Measurements from ENCODE around the gene INTS3. TPM values are rescaled to one million over a fixed set of nuclear protein-coding genes. Genes with fewer than 3 reads are reported as not detected.

The INTS3 gene
- total RNA-seq, 2 experiments from 2014 or later, result 52.0 to 58.0 TPM

GRCh38 chr1:153774026-153774595 lies 46.3 kb downstream of the INTS3 start:
- Mint-ChIP-seq H3K27me3 (no peaks in the 10 kb centered on the region), H3K27ac (no peak overlapping the region), H3K36me3 (ENCODE audit: low read depth) (peaks cover 13% of the 10 kb centered on the region), H3K4me1 (peaks cover 14% of the 10 kb centered on the region), H3K9me3 (ENCODE audit: low read depth) (no peaks in the 10 kb centered on the region), H3K4me3 (no peak overlapping the region)
- ATAC-seq (no peak), DNase-seq (no peak)
- ChIA-PET POLR2A (no interaction called here), CTCF (interaction anchor here (0.7 to 1.1 kb wide), 2 partner anchors 102 to 230 kb away, joined by 3 to 6 read pairs; no protein-coding TSS in a partner anchor)
- intact Hi-C loops (cut with DNase I, micrococcal nuclease), result loop anchor here in 1 of 2 experiments (10.0 kb wide), 1 partner anchor 99 kb away; the partner anchor contains the start of genes ILF2 and NPR1

GRCh38 chr1:153774780-153775457 lies 47.1 kb downstream of the INTS3 start, which contains the start of gene SLC27A3:
Gene SLC27A3 (plus strand): TSS chr1:153775407. CDS start chr1:153775498, 91 bp downstream.
- H3K4me3 Mint-ChIP-seq, result peak within 1 kb of the TSS; percentile 69
- H3K36me3 Mint-ChIP-seq (ENCODE audit: low read depth), result peaks cover 13% of the 10 kb centered on the region
- DNase-seq (no peak), ATAC-seq (peak; percentile 54)
- no peaks in the 10 kb centered on the region for H3K27me3 Mint-ChIP-seq
- CTCF ChIA-PET, result interaction anchor here (0.9 to 1.6 kb wide), 5 partner anchors 98 to 239 kb away, joined by 4 to 7 read pairs (median 5); partner anchors contain the start of genes JTB and S100A6
- intact Hi-C loops (cut with DNase I, micrococcal nuclease), result loop anchor here in 1 of 2 experiments (10.0 kb wide), 1 partner anchor 100 kb away; the partner anchor contains the start of genes ILF2 and NPR1
- POLR2A ChIA-PET, result interaction anchor here (0.9 to 1.6 kb wide), 2 partner anchors 10 to 215 kb away, joined by 3 to 13 read pairs; no protein-coding TSS in a partner anchor
- H3K27ac Mint-ChIP-seq, result no peak within 1 kb of the TSS
- peaks cover 14% of the 10 kb centered on the region for H3K4me1 Mint-ChIP-seq
- H3K9me3 Mint-ChIP-seq (ENCODE audit: low read depth), result no peaks in the 10 kb centered on the region

- Mint-ChIP-seq H3K36me3 (ENCODE audit: low read depth) (peaks cover 13% of the 10 kb centered on the region), H3K4me1 (peaks cover 14% of the 10 kb centered on the region), H3K27me3 (no peaks in the 10 kb centered on the region), H3K4me3 (peak overlapping the region; percentile 69), H3K27ac (no peak overlapping the region), H3K9me3 (ENCODE audit: low read depth) (no peaks in the 10 kb centered on the region)
- ATAC-seq (peak; percentile 73), DNase-seq (peak; percentile 76)
- intact Hi-C loops (cut with DNase I, micrococcal nuclease), result loop anchor here in 1 of 2 experiments (10.0 kb wide), 1 partner anchor 101 kb away; the partner anchor contains the start of genes ILF2 and NPR1
- ChIA-PET POLR2A (interaction anchor here (0.6 to 1.6 kb wide), 3 partner anchors 9 to 215 kb away, joined by 3 to 13 read pairs (median 3); partner anchors contain the start of gene JTB), CTCF (interaction anchor here (0.9 to 1.6 kb wide), 6 partner anchors 25 to 240 kb away, joined by 4 to 7 read pairs (median 5); partner anchors contain the start of genes JTB and S100A6)
Measured at GRCh38 chr1:153775458-153776327, 47.8 kb downstream of the INTS3 start.

GRCh38 chr1:153776352-153776751 lies 48.5 kb downstream of the INTS3 start:
- no peak for ATAC-seq
- DNase-seq, result no peak
- Mint-ChIP-seq H3K9me3 (ENCODE audit: low read depth) (no peaks in the 10 kb centered on the region), H3K27me3 (no peaks in the 10 kb centered on the region), H3K4me1 (peaks cover 14% of the 10 kb centered on the region), H3K36me3 (ENCODE audit: low read depth) (peaks cover 11% of the 10 kb centered on the region), H3K4me3 (peak overlapping the region; percentile 69), H3K27ac (no peak overlapping the region)
- intact Hi-C loops (cut with DNase I, micrococcal nuclease), result loop anchor here in 1 of 2 experiments (10.0 kb wide), 1 partner anchor 102 kb away; the partner anchor contains the start of genes ILF2 and NPR1
- CTCF ChIA-PET, result interaction anchor here (1.0 to 1.6 kb wide), 3 partner anchors 26 to 241 kb away, joined by 4 to 7 read pairs (median 6); partner anchors contain the start of gene S100A6
- POLR2A ChIA-PET, result interaction anchor here (0.6 to 1.6 kb wide), 2 partner anchors 9 to 201 kb away, joined by 3 to 13 read pairs; partner anchors contain the start of gene JTB

GRCh38 chr1:153776845-153777370 lies 49.1 kb downstream of the INTS3 start:
- peaks cover 14% of the 10 kb centered on the region for H3K4me1 Mint-ChIP-seq
- no peak overlapping the region for H3K27ac Mint-ChIP-seq
- ATAC-seq (no peak), DNase-seq (no peak)
- intact Hi-C loops (cut with DNase I, micrococcal nuclease), result loop anchor here in 1 of 2 experiments (10.0 kb wide), 1 partner anchor 102 kb away; the partner anchor contains the start of genes ILF2 and NPR1
- H3K9me3 Mint-ChIP-seq (ENCODE audit: low read depth), result no peaks in the 10 kb centered on the region
- H3K27me3 Mint-ChIP-seq, result no peaks in the 10 kb centered on the region
- CTCF ChIA-PET, result interaction anchor here (0.6 kb wide), 1 partner anchor 56 kb away, joined by 3 read pairs; no protein-coding TSS in a partner anchor
- POLR2A ChIA-PET, result no interaction called here
- no peak overlapping the region for H3K4me3 Mint-ChIP-seq
- H3K36me3 Mint-ChIP-seq (ENCODE audit: low read depth), result peaks cover 11% of the 10 kb centered on the region

GRCh38 chr1:153777648-153778047 lies 49.8 kb downstream of the INTS3 start:
- Mint-ChIP-seq H3K4me3 (no peak overlapping the region), H3K27me3 (no peaks in the 10 kb centered on the region), H3K9me3 (ENCODE audit: low read depth) (no peaks in the 10 kb centered on the region), H3K36me3 (ENCODE audit: low read depth) (peaks cover 11% of the 10 kb centered on the region), H3K27ac (no peak overlapping the region), H3K4me1 (peaks cover 16% of the 10 kb centered on the region)
- DNase-seq (no peak), ATAC-seq (no peak)
- intact Hi-C loops (cut with DNase I, micrococcal nuclease), result loop anchor here in 1 of 2 experiments (10.0 kb wide), 1 partner anchor 103 kb away; the partner anchor contains the start of genes ILF2 and NPR1
- ChIA-PET POLR2A (no interaction called here), CTCF (interaction anchor here (0.7 to 0.8 kb wide), 2 partner anchors 233 to 245 kb away, joined by 3 read pairs; no protein-coding TSS in a partner anchor)

- Mint-ChIP-seq H3K9me3 (ENCODE audit: low read depth) (no peaks in the 10 kb centered on the region), H3K4me1 (peaks cover 20% of the 10 kb centered on the region), H3K4me3 (no peak overlapping the region), H3K27me3 (no peaks in the 10 kb centered on the region), H3K36me3 (ENCODE audit: low read depth) (peaks cover 9% of the 10 kb centered on the region), H3K27ac (no peak overlapping the region)
- ChIA-PET POLR2A (no interaction called here), CTCF (interaction anchor here (0.7 to 0.8 kb wide), 3 partner anchors 234 to 248 kb away, joined by 3 read pairs; no protein-coding TSS in a partner anchor)
- intact Hi-C loops (cut with DNase I, micrococcal nuclease), result loop anchor here in 1 of 2 experiments (10.0 kb wide), 1 partner anchor 103 kb away; the partner anchor contains the start of genes ILF2 and NPR1
- no peak for DNase-seq
- no peak for ATAC-seq
Measured at GRCh38 chr1:153778051-153778823, 50.4 kb downstream of the INTS3 start.

GRCh38 chr1:153778824-153779519 lies 51.1 kb downstream of the INTS3 start:
- no peaks in the 10 kb centered on the region for H3K27me3 Mint-ChIP-seq
- H3K4me1 Mint-ChIP-seq, result peaks cover 23% of the 10 kb centered on the region
- intact Hi-C loops (cut with DNase I, micrococcal nuclease), result loop anchor here in 1 of 2 experiments (10.0 kb wide), 1 partner anchor 104 kb away; the partner anchor contains the start of genes ILF2 and NPR1
- no peaks in the 10 kb centered on the region for H3K9me3 Mint-ChIP-seq (ENCODE audit: low read depth)
- peaks cover 9% of the 10 kb centered on the region for H3K36me3 Mint-ChIP-seq (ENCODE audit: low read depth)
- ChIA-PET CTCF (interaction anchor here (0.7 kb wide), 1 partner anchor 248 kb away, joined by 3 read pairs; no protein-coding TSS in a partner anchor), POLR2A (no interaction called here)
- no peak overlapping the region for H3K4me3 Mint-ChIP-seq
- no peak for ATAC-seq
- H3K27ac Mint-ChIP-seq, result no peak overlapping the region
- DNase-seq, result no peak

GRCh38 chr1:153779781-153780541 lies 52.1 kb downstream of the INTS3 start:
- no peaks in the 10 kb centered on the region for H3K9me3 Mint-ChIP-seq (ENCODE audit: low read depth)
- peaks cover 19% of the 10 kb centered on the region for H3K4me1 Mint-ChIP-seq
- H3K27me3 Mint-ChIP-seq, result no peaks in the 10 kb centered on the region
- ChIA-PET POLR2A (no interaction called here), CTCF (interaction anchor here (0.5 kb wide), 1 partner anchor 26 kb away, joined by 3 read pairs; no protein-coding TSS in a partner anchor)
- H3K36me3 Mint-ChIP-seq (ENCODE audit: low read depth), result no peaks in the 10 kb centered on the region
- H3K4me3 Mint-ChIP-seq, result no peak overlapping the region
- intact Hi-C loops (cut with DNase I, micrococcal nuclease), result loop anchor here in 1 of 2 experiments (10.0 kb wide), 1 partner anchor 105 kb away; the partner anchor contains the start of genes ILF2 and NPR1
- ATAC-seq, result no peak
- no peak for DNase-seq
- no peak overlapping the region for H3K27ac Mint-ChIP-seq
